PC-3 (cell line): ENCODE results near the gene CSTF2.

Experiments used
- CTCF ChIP-seq: fragments of 300-600 bp; sonication (generic); conservative IDR thresholded peaks from 2 replicates; pipeline ENCODE4 v1.5.1; 2017; ENCODE audit warnings: antibody characterized with exemption, low read depth, mild to moderate bottlenecking, low read length
- EZH2 ChIP-seq: fragments of 300-600 bp; sonication (generic); IDR thresholded peaks from one replicate; pipeline ENCODE4 v1.6.1; 2017; ENCODE audit warnings: antibody characterized with exemption, mild to moderate bottlenecking, low read length; ENCODE audit not compliant: unreplicated experiment

- no peak for TF ChIP-seq CTCF
- TF ChIP-seq EZH2, result no peak
Measured at GRCh38 chrX:100871594-100872560, 51.7 kb downstream of the CSTF2 start.
